HG03520 (cell line): Measurements from ENCODE around the gene DUSP9.
"Not testable (repeated sequence)": the region's sequence is repeated elsewhere in the genome, so short reads cannot be mapped to it uniquely, and the experiment has no call there.

ENCODE experiments used
- ATAC-seq: cut with Tn5 transposase; IDR thresholded peaks from one replicate; pipeline ENCODE4 v1.9.1; 2021; ENCODE audit warnings: mild to moderate bottlenecking, moderate library complexity; ENCODE audit not compliant: unreplicated experiment

The DUSP9 gene

GRCh38 chrX:153689654-153690465 lies 42.9 kb downstream of the DUSP9 start:
- no peak for ATAC-seq

GRCh38 chrX:153690466-153690865 lies 43.5 kb downstream of the DUSP9 start:
- ATAC-seq: no peak

DNA sequence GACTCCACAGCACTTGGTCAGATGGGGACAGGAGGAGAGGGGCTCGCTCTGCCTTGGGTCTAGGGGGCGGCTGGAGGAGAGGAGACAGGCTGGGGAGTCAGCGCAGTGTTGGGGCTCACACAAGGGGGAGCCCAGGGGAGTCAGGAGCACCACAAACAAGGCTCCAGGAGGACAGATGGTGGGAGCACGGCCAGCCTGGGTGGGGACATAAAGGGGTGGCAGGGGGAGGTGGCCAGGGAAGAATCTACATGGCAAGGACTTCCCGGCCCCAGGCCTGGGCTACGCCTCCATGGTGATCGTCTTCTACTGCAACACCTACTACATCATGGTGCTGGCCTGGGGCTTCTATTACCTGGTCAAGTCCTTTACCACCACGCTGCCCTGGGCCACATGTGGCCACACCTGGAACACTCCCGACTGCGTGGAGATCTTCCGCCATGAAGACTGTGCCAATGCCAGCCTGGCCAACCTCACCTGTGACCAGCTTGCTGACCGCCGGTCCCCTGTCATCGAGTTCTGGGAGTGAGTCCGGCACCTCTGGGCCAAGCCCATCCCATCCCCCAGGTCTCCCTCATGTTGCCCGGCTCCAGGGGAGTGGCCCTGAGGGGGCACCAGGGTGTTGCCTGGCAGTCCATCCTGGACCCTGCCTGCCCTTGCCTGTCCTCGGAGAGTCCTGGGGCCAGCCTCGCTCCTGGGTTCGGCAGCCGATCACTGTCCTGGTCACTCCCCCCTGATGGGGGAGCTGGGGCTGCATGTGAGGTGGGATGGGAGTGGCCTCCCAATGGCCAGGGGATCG lies 44.2 kb downstream of the DUSP9 start:
- ATAC-seq: not testable (repeated sequence)

- no peak for ATAC-seq
Measured at GRCh38 chrX:153692003-153692402, 45.0 kb downstream of the DUSP9 start.

DNA sequence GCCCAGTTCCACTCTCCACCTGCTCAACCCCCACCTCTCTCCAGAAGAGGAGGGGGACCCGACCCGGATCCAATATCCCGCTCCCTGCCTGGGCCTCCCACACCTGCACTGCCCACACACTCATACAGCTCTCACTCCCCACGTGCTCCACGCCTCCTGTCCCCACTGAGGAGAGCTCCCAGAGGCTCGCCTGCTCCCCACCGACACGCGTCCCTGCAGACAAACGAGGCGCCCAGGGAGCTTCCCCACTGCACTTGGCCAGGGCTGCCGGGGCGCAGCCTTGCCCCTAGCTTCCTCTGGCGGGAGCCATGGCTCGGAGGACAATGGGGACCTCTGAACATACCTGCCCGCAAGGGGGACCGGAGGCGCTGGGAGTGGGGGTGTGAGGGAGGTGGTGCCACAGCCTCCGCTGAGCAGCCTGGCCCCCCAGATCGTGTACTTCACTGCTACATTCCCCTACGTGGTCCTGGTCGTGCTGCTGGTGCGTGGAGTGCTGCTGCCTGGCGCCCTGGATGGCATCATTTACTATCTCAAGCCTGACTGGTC lies 45.7 kb downstream of the DUSP9 start:
- ATAC-seq: no peak

DNA sequence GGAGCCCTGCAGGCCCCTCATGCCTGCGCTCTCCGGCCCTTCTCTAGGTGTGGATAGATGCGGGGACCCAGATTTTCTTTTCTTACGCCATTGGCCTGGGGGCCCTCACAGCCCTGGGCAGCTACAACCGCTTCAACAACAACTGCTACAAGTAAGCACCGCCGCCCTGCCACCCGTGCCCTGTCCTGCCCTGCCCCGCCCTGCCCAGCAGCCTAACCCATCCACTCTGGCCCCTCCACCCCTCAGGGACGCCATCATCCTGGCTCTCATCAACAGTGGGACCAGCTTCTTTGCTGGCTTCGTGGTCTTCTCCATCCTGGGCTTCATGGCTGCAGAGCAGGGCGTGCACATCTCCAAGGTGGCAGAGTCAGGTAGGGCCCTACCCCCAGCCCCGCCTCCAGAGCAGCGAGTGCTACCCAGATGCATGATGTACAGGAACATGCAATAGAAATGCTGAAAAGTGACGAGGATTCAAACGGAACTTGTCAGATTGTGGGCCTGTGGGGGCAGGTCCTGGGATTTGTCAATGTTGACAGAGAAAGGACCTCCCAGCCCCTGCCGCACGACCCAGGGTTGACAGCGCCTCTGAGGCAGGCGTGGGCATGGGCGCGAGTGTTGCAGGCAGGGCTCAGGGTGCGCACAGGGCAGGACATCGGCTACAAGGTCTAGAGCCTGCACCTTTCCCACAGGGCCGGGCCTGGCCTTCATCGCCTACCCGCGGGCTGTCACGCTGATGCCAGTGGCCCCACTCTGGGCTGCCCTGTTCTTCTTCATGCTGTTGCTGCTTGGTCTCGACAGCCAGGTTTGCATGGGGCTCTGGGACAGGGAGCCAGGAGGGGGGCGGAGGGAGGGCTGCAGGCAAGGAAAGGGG lies 46.4 kb downstream of the DUSP9 start:
- ATAC-seq: no peak

DNA sequence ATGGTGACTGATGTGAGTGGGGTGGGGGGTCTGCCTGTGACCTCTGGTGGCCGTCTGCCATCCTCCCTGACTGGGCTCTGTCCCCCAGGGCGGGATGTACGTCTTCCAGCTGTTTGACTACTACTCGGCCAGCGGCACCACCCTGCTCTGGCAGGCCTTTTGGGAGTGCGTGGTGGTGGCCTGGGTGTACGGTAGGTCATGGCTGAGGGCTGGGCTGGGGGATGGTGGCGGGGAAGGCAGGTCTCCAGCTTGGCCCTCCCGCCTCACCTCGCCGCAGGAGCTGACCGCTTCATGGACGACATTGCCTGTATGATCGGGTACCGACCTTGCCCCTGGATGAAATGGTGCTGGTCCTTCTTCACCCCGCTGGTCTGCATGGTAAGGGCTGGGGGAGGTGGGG lies 47.3 kb downstream of the DUSP9 start:
- not testable (repeated sequence) for ATAC-seq

DNA sequence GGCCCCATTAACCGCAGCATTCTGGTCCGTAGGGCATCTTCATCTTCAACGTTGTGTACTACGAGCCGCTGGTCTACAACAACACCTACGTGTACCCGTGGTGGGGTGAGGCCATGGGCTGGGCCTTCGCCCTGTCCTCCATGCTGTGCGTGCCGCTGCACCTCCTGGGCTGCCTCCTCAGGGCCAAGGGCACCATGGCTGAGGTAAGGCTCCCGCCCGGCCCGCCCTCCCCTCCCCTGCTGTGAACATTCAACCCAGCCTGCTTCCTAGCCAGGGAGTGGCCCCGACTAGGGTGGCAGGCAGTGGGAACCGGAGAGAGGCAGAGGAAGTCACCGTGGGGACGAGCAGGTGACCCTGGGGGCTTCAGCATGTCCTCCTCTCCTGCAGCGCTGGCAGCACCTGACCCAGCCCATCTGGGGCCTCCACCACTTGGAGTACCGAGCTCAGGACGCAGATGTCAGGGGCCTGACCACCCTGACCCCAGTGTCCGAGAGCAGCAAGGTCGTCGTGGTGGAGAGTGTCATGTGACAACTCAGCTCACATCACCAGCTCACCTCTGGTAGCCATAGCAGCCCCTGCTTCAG lies 47.8 kb downstream of the DUSP9 start:
- no peak for ATAC-seq

DNA sequence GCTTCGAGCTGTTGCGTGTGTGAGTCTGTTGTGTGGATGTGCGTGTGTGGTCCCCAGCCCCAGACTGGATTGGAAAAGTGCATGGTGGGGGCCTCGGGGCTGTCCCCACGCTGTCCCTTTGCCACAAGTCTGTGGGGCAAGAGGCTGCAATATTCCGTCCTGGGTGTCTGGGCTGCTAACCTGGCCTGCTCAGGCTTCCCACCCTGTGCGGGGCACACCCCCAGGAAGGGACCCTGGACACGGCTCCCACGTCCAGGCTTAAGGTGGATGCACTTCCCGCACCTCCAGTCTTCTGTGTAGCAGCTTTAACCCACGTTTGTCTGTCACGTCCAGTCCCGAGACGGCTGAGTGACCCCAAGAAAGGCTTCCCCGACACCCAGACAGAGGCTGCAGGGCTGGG lies 49.1 kb downstream of the DUSP9 start:
- ATAC-seq: no peak

DNA sequence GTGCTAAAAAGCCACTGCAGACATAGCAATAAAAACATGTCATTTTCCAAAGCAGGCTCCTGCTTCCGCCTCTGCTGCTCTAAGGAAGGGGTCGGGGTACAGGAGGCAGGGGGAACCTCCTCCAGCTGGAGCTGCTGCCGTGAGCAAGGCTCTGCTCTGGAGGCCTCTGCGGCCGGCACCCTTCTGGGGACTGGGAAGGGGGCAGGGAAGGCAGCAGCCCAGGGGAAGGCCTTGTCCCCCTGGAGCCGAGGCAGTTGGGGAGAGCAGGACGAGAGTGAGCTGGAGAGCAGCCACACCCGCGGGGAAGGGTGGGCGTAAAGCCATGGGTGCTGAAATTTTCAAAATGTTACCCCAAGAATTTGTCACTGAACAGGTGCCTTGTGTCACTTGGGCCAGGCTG lies 49.5 kb downstream of the DUSP9 start:
- ATAC-seq: not testable (repeated sequence)

DNA sequence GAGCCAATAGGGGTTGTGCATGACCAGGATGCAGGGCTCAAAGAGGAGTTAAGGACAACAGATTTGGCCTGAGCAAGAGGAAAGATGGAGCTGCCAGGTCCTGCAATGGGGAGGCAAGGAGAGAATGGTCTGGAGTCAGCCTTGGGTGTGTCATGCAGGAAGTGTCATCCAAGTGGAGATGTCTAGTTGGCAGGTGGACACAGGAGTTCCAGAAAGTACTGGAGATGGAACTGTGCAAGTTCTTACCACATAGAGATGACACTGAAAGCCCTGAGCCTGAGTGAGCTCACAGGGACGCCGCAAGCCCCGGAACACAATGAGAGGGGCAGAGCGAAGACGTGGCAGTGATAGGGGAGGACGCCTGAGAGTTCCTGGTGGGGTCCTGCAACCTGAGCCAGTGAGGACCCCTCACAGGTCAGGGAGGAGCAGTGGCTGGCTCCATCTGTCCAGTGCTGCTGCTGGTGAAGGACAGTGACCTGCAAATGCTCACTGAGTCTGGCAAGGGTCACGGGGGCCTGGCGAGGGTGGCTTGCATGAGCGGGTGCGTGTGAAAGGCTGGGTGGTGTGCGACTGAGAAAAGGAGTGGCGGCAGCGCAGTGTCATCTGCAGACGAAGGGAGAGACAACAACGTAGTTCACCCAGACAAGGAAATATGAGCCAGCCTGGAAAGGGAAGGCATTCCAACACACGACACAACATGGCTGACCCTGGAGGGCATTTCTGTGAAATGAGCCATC lies 50.2 kb downstream of the DUSP9 start:
- not testable (repeated sequence) for ATAC-seq

DNA sequence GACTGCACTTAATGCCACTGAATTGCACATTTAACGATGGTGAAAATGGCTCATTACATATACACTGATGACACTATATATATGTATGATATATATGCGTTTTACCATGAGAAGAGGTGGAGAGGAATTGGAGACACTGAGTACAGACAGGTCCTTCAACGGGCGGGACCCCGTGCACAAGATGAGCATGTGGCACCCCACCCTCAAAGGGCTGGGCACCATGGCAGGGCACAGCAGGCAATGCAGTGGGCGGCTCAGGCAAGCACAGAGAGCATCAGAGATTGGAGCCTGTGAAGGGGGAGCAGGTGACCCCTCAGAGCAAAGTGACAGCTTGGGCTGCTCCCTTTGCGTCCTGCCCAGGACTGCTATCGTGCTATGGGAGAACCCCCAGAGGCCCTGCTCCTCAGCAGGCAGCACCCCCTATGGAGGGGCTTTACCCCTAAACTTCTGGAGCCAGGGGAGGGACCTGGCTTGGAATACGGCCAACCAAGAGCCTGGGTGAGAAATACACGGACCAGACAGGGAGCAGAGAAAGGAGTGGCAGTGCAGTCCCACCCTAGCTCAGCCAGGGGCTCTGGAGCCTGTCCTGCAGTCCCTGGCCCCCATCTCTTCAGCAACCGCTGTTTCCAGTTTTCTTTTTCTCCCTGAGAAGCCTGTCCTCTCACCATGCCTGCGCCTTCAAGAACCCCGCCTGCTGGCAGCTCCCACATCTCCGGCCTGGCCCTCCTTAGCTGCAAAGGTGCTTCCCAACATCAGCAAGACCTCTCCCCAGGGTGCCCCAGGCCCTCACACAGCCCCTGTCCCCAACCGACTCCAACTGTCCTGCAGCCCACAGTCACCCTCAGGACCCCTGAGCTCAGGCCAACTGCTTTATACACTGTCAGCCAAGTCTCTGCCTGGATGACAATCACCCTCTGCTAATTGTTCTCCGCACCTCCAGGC lies 51.2 kb downstream of the DUSP9 start:
- no peak for ATAC-seq

DNA sequence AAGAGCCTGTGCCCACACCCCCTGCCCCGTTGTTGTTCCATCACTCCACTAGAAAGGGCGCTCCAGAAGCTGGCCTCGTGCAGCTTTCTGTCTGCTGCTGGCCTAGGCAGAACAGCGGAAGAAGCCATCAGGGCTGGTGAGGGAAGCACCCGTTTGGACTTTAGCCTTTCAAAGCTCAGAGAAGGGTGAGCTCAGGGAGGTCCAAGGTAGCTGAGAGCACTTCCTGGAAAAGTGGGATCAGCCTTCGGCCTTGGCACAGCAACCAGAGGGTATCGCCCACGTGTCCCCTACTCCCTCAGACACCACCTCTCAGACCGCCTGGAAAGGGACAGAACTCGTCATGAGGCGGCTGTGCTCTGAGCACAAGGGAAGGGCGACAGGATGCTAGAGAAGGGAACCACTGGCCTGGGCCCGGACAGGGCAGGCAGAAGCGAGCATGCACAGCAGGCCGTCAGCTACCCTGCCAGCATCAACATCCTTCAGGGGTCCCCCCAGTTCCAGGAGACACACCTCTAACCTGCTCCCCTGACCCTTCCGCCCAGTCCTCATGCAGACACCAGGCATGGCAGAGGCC lies 52.3 kb downstream of the DUSP9 start:
- ATAC-seq: not testable (repeated sequence)

GRCh38 chrX:153699784-153700371 lies 52.9 kb downstream of the DUSP9 start:
- ATAC-seq: not testable (repeated sequence)

DNA sequence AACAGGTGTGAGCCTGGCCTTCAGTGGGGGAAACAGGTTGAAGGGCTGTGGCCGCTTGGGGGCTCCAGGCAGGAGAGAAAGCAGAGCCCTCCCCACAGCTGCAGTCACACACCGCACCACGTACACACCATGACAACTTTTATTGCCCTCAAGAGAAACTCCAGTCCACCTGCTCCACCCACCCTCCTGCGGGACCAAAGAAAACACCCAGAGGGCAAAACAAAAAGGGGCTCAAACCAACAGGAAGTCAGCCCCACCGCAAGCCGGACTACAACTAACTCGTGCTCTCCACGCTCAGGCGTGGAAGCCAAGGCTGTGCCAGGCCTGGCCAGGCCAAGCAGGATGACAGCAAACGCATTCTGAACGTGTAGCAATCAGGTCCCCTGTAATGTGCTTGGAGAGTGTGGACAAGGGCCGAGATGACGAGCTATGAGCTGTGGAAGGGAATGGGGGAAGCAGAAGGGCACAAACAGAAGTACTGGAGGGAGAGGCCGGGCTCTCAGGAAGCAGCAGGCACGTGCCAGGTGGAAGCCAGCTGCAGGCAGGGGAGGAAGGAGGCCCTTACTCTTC lies 53.5 kb downstream of the DUSP9 start:
- ATAC-seq: no peak
